GM18505 (cell line): ENCODE results near the gene MACROH2A2.
"Not testable (repeated sequence)": the region's sequence is repeated elsewhere in the genome, so short reads cannot be mapped to it uniquely, and the experiment has no call there.

Experiments
- ATAC-seq: cut with Tn5 transposase; IDR thresholded peaks from one replicate; pipeline ENCODE4 v1.9.1; 2021; ENCODE audit not compliant: unreplicated experiment
- POLR2A ChIP-seq: IDR thresholded peaks from 4 replicates; pipeline ENCODE4 v1.6.1; 2011; ENCODE audit warnings: borderline replicate concordance; ENCODE audit not compliant: insufficient read depth, insufficient read length; ENCODE audit errors: extremely low read depth

The MACROH2A2 gene

DNA sequence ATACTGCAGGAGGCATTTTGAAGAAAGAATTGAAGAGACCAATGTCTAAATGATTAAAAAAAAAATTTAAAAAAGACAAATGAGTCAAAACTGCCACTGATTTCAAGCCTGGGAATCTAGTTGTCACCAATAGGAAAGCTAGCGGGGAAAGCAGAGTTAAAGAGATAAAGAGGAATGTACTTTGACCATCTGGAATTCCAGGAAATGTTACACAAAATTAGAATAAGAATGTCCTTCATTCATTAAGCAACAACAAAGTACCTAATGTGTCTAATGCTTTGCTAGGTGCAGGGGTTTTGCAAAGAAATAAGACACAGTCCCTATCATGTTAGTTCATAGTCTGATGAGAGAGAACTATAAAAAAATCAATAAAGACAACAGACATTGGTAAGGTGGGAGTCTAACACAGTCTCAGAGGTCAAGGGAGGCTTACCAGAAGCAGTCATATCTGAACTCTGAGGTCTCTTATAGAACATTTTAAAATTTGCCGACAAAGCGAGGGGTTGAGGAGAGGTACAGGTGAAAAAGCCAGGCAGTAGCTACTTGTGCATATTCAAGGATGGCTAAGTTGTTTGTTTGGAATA is 102.7 kb downstream of the MACROH2A2 start:
- TF ChIP-seq POLR2A: no peak
- ATAC-seq: no peak

DNA sequence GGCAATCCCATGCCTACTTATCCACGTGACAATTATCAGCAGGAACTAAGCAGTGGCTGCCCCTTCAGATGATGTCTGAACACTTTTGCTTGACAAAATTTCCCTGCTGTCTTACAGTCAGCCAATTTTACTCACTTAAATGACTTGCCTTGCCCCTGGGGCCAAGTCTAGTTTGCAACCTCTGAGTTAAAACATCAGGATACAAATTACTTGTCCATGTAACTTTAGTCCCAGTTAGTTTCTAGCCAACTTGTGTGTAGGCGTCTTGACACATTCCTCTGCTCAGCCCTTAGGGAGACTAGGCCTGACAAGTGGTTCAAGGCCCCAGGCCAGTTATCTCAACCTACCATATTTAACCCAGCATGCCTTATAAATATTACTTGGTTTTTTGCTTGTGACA is 105.5 kb downstream of the MACROH2A2 start:
- no peak for ATAC-seq
- TF ChIP-seq POLR2A: no peak

- not testable (repeated sequence) for ATAC-seq
Observed at GRCh38 chr10:70159366-70159765, 106.7 kb downstream of the MACROH2A2 start.

GRCh38 chr10:70160798-70161197 is 108.2 kb downstream of the MACROH2A2 start:
- TF ChIP-seq POLR2A: no peak
- ATAC-seq: no peak
